GM12878 (cell line): ENCODE data around the gene DISP2. TPM values are rescaled to one million over a fixed set of nuclear protein-coding genes. Genes with fewer than 3 reads are reported as not detected.

ENCODE experiments used
- ATAC-seq: fragments of 200-7000 bp; cut with Tn5 transposase; 3 replicates; pipeline ENCODE4 v1.9.1; 2020; ENCODE audit warnings: mild to moderate bottlenecking, moderate library complexity
- BruUV-seq: library from RNA; stranded (reverse); fragments of 400-500 nt; replicated peaks from 2 replicates; lab custom pipeline; 2021; lab: Mats Ljungman, UMichigan
- CTCF ChIA-PET: fragments of 300-600 bp; sonication (Branson Sonifier 250); formaldehyde crosslinking; extraction: SDS; loops from one replicate; lab custom pipeline; 2021; ENCODE audit warnings: inconsistent platforms; lab: Yijun Ruan, JAX
- POLR2A ChIA-PET: fragments of 350-600 bp; formaldehyde crosslinking; extraction: SDS; loops from one replicate; lab custom pipeline; 2021; ENCODE audit warnings: inconsistent platforms; lab: Charles Lee
- RAD21 ChIA-PET: fragments of 300-600 bp; sonication (Branson Sonifier 250); formaldehyde crosslinking; loops from one replicate; lab custom pipeline; 2023; ENCODE audit warnings: antibody characterized with exemption; ENCODE audit not compliant: unreplicated experiment; lab: Charles Lee
- SMC1A ChIA-PET: fragments of 300-600 bp; sonication (Branson Sonifier 250); formaldehyde crosslinking; loops from one replicate; lab custom pipeline; 2023; ENCODE audit not compliant: unreplicated experiment, uncharacterized antibody; lab: Charles Lee
- DNase-seq: peaks from one replicate; pipeline ENCODE4 v3.0.0-alpha.2; 2011; ENCODE audit warnings: low read depth, low spot score
- FAIRE-seq: peaks from 3 replicates; lab custom pipeline; 2011; peaks lifted over from hg19 to GRCh38; lab: Jason Lieb, UNC
- H2AFZ ChIP-seq: 2 replicates; pipeline ENCODE4 v1.6.0; 2011; ENCODE audit warnings: low read depth, low read length, control low read depth; ENCODE audit not compliant: control insufficient read depth
- H3K27ac ChIP-seq: 2 replicates; pipeline ENCODE4 v1.5.1; 2011; ENCODE audit warnings: control low read depth; ENCODE audit not compliant: control insufficient read depth, insufficient read depth
- H3K27me3 ChIP-seq, 2 experiments: replicated peaks in 1 of 2; 2 replicates each; pipeline versions ENCODE4 v1.6.0 to v1.6.1; 2011; ENCODE audit warnings: low read length in 1 of 2; ENCODE audit not compliant: control insufficient read depth in 2 of 2, insufficient read depth in 2 of 2
- H3K36me3 ChIP-seq, 2 experiments: 2 replicates each; pipeline ENCODE4 v1.5.1; 2011; ENCODE audit warnings: low read length in 1 of 2; ENCODE audit not compliant: control insufficient read depth in 2 of 2, insufficient read depth in 2 of 2
- H3K4me1 ChIP-seq: 2 replicates; pipeline ENCODE4 v1.6.1; 2011; ENCODE audit warnings: mild to moderate bottlenecking, low read length, moderate library complexity, mixed read lengths; ENCODE audit not compliant: control insufficient read depth, insufficient read depth
- H3K4me2 ChIP-seq: 2 replicates; pipeline ENCODE4 v1.6.0; 2011; ENCODE audit warnings: control low read depth; ENCODE audit not compliant: control insufficient read depth, insufficient read depth
- H3K4me3 ChIP-seq: fragments of 200-600 bp; sonication (generic); 2 replicates; pipeline ENCODE4 v1.5.1; 2016
- H3K79me2 ChIP-seq: 2 replicates; pipeline ENCODE4 v1.6.0; 2011; ENCODE audit warnings: low read length; ENCODE audit not compliant: control insufficient read depth, insufficient read depth
- H3K9ac ChIP-seq: 2 replicates; pipeline ENCODE4 v1.8.0; 2011; ENCODE audit warnings: low read length, control low read depth, mixed read lengths; ENCODE audit not compliant: control insufficient read depth, insufficient read depth
- H3K9me3 ChIP-seq: replicated peaks from 3 replicates; pipeline ENCODE4 v1.5.1; 2011; ENCODE audit warnings: mild to moderate bottlenecking, low read length; ENCODE audit not compliant: control insufficient read depth, insufficient read depth
- H4K20me1 ChIP-seq: 2 replicates; pipeline ENCODE4 v1.6.0; 2011; ENCODE audit not compliant: control insufficient read depth, insufficient read depth
- ATF7 ChIP-seq: fragments of 450-650 bp; IDR thresholded peaks from 2 replicates; pipeline ENCODE4 v1.6.1; 2016; ENCODE audit warnings: low read depth, mild to moderate bottlenecking
- CBFB ChIP-seq: IDR thresholded peaks from 2 replicates; pipeline ENCODE4 v1.6.1; 2016; ENCODE audit warnings: antibody characterized with exemption, low read depth
- CEBPB ChIP-seq, 2 experiments: fragments of 150-350 bp in 1 of 2; IDR thresholded peaks; 2 replicates each; pipeline ENCODE4 v1.6.1; 2012 to 2014; ENCODE audit warnings: low read depth in 2 of 2, low read length in 2 of 2, borderline replicate concordance in 1 of 2, inconsistent platforms in 1 of 2
- IRF4 ChIP-seq: IDR thresholded peaks from 2 replicates; pipeline ENCODE4 v1.6.1; 2011; ENCODE audit warnings: low read depth, low read length
- LARP7 ChIP-seq: fragments of 450-650 bp; IDR thresholded peaks from 2 replicates; pipeline ENCODE4 v1.6.1; 2017; ENCODE audit warnings: mild to moderate bottlenecking
- NBN ChIP-seq: fragments of 450-650 bp; IDR thresholded peaks from 2 replicates; pipeline ENCODE4 v1.6.1; 2016
- PML ChIP-seq: IDR thresholded peaks from 2 replicates; pipeline ENCODE4 v1.6.1; 2012; ENCODE audit warnings: low read length, inconsistent platforms
- POLR2A ChIP-seq: IDR thresholded peaks from 2 replicates; pipeline ENCODE4 v1.6.1; 2011; ENCODE audit warnings: low read depth, mild to moderate bottlenecking, low read length
- YBX1 ChIP-seq: fragments of 450-650 bp; IDR thresholded peaks from 2 replicates; pipeline ENCODE4 v1.6.1; 2016; ENCODE audit warnings: antibody characterized with exemption
- ZNF384 ChIP-seq: IDR thresholded peaks from 2 replicates; pipeline ENCODE4 v1.6.1; 2012; ENCODE audit warnings: low read depth, mild to moderate bottlenecking, low read length, improper control_type of control experiment, borderline replicate concordance
- WGBS: methylation state at CpG from one replicate; pipeline ENCODE4 v1.1.6; 2016; ENCODE audit warnings: low lambda C conversion rate; ENCODE audit not compliant: insufficient replicate concordance, insufficient coverage; ENCODE audit errors: missing lambda C conversion rate; 5-methylcytosine and 5-hydroxymethylcytosine counted together
- in situ Hi-C: fragments of 300-500 bp; cut with MboI; formaldehyde crosslinking; loops from 9 replicates; pipeline ENCODE4 v1.14.3; 2018; ENCODE audit warnings: mixed read lengths
- intact Hi-C: fragments of 100-400 bp; cut with micrococcal nuclease; formaldehyde crosslinking; loops from one replicate; pipeline ENCODE4 v1.14.2; 2022; ENCODE audit not compliant: unreplicated experiment
- polyA plus RNA-seq, 11 experiments: library from polyadenylated mRNA; depleted of rRNA in 4 of 11; unstranded in 6 of 11; stranded (reverse) in 5 of 11; fragments of >200 nt; fragmentation: Nextera tagmentation in 4 of 11; fragmentation: Illumina TruSeq in 1 of 11; extraction: Ambion mirVana in 4 of 11; extraction: Trizol in 1 of 11; gene quantifications; 1 replicate in 1 of 11; 2 replicates in 10 of 11; pipeline versions ENCODE4 v1.2.1 to v1.2.3, GENCODE V29; 2011 to 2016; ENCODE audit warnings: inconsistent platforms in 2 of 11, missing spikeins in 2 of 11, low read depth in 1 of 11
- total RNA-seq, 4 experiments: library from RNA; depleted of rRNA in 3 of 4; stranded (reverse); fragments of >200 nt in 3 of 4; fragmentation: Illumina TruSeq in 1 of 4; extraction: Trizol in 1 of 4; gene quantifications; 2 replicates each; pipeline versions ENCODE4 v1.2.1 to v1.2.3, GENCODE V29; 2013 to 2021
- TF ChIP-seq, protein P1 (sequence below): IDR thresholded peaks from 2 replicates; pipeline ENCODE4 v1.6.1; 2012; ENCODE audit warnings: low read depth, low read length, improper control_type of control experiment
- TF ChIP-seq, protein P2 (sequence below): IDR thresholded peaks from 2 replicates; pipeline ENCODE4 v1.6.1; 2012; ENCODE audit warnings: low read length, inconsistent platforms
- TF ChIP-seq, protein P3 (sequence below): fragments of 450-650 bp; IDR thresholded peaks from 2 replicates; pipeline ENCODE4 v1.6.1; 2017; ENCODE audit warnings: mild to moderate bottlenecking, low read depth, inconsistent platforms; ENCODE audit not compliant: poor library complexity, severe bottlenecking

Gene DISP2
- total and polyA plus RNA-seq, 10 of the 15 experiments (the other 5 are each of a cell fraction or from before 2014, with no cell fraction given), result under 0.01 to 0.20 (median 0.12) TPM; not detected in 7

DNA sequence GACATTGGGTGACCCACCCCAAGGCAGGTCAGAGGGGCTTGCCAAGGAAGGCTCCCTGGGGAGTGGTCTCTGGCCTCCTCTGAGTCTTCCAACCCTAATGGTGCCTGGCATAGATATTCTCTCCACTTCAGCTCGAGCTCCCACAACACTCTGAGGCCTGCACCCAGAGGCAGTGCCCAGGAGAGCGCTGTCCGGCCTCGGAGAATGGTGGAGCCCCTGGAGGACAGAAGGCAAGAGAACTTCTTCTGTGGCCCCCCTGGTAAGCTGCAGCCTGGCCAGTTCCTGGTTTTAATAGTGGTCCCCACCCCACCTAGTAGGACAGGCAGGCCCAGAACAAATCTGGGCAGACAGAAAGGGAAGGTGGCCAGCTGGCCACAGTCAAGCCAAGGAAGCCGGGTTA, 7.0 kb downstream of the DISP2 start:
- Histone ChIP-seq H3K27ac (no peak overlapping the region), H2AFZ (no peak overlapping the region), H4K20me1 (no peaks in the 10 kb centered on the region), H3K4me3 (no peak overlapping the region), H3K27me3 (no peaks in the 10 kb centered on the region; a peak in 2 of 4 replicates), H3K4me1 (peaks cover 8% of the 10 kb centered on the region), H3K36me3 (no peaks in the 10 kb centered on the region), H3K4me2 (no peak overlapping the region), H3K9me3 (no peaks in the 10 kb centered on the region), H3K9ac (no peak overlapping the region), H3K79me2 (no peaks in the 10 kb centered on the region)
- no TSS peak for BruUV-seq
- ATAC-seq, result no peak
- ChIA-PET RAD21 (interaction anchor here (1.2 kb wide), 1 partner anchor 43 kb away, joined by 3 read pairs; no protein-coding TSS in a partner anchor), POLR2A (interaction anchor here (0.5 kb wide), 1 partner anchor 60 kb away, joined by 3 read pairs; no protein-coding TSS in a partner anchor), CTCF (interaction anchor here (0.7 to 7.5 kb wide), 8 partner anchors 13 to 86 kb away, joined by 3 to 58 read pairs (median 6); partner anchors contain the start of gene IVD), SMC1A (no interaction called here)
- in situ Hi-C loops (no loop called here), intact Hi-C loops (no loop called here)
- FAIRE-seq, result no peak
- no peak for DNase-seq
- WGBS, result 43% methylated on average over 5 of the region's 5 CpGs
- TF ChIP-seq ZNF384 (no peak), CBFB (no peak), IRF4 (no peak), LARP7 (no peak), NBN (no peak), ATF7 (no peak), YBX1 (no peak), CEBPB (IDR thresholded peaks at IDR 0.05; ENCODE audit: borderline replicate concordance in 1 of 2, low read depth in 2 of 2, low read length in 2 of 2) (no peak), PML (no peak), POLR2A (no peak)
- TF ChIP-seq, protein P1, sequence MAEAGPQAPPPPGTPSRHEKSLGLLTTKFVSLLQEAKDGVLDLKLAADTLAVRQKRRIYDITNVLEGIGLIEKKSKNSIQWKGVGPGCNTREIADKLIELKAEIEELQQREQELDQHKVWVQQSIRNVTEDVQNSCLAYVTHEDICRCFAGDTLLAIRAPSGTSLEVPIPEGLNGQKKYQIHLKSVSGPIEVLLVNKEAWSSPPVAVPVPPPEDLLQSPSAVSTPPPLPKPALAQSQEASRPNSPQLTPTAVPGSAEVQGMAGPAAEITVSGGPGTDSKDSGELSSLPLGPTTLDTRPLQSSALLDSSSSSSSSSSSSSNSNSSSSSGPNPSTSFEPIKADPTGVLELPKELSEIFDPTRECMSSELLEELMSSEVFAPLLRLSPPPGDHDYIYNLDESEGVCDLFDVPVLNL, result no peak
- TF ChIP-seq, protein P2, sequence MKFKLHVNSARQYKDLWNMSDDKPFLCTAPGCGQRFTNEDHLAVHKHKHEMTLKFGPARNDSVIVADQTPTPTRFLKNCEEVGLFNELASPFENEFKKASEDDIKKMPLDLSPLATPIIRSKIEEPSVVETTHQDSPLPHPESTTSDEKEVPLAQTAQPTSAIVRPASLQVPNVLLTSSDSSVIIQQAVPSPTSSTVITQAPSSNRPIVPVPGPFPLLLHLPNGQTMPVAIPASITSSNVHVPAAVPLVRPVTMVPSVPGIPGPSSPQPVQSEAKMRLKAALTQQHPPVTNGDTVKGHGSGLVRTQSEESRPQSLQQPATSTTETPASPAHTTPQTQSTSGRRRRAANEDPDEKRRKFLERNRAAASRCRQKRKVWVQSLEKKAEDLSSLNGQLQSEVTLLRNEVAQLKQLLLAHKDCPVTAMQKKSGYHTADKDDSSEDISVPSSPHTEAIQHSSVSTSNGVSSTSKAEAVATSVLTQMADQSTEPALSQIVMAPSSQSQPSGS, result no peak
- TF ChIP-seq, protein P3, sequence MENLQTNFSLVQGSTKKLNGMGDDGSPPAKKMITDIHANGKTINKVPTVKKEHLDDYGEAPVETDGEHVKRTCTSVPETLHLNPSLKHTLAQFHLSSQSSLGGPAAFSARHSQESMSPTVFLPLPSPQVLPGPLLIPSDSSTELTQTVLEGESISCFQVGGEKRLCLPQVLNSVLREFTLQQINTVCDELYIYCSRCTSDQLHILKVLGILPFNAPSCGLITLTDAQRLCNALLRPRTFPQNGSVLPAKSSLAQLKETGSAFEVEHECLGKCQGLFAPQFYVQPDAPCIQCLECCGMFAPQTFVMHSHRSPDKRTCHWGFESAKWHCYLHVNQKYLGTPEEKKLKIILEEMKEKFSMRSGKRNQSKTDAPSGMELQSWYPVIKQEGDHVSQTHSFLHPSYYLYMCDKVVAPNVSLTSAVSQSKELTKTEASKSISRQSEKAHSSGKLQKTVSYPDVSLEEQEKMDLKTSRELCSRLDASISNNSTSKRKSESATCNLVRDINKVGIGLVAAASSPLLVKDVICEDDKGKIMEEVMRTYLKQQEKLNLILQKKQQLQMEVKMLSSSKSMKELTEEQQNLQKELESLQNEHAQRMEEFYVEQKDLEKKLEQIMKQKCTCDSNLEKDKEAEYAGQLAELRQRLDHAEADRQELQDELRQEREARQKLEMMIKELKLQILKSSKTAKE, result no peak
